ENCODE results near the gene PDCL3. TPM values are rescaled to one million over a fixed set of nuclear protein-coding genes. Genes with fewer than 3 reads are reported as not detected.

The PDCL3 gene
- total RNA-seq, 1 experiment from 2014 or later: 22.7 TPM

DNA sequence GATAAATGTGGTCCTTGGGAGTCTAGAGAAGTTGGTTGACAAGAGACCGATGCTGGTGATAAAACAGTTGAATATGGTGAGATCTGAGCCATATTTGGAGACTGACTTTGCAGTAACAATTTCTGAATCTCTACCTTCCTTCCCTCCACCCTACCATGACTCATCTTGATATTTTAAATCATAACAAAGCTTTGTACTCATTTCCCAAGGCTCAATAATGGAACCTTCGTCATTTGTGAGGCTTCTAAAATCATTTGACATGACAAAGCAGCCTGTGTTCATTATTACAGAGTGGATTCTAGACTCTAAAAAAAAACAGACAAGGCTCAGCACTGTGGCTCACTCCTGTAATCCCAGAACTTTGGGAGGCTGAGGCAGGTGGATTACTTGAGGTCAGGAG is 38.5 kb upstream of the PDCL3 start:
- ChIA-PET POLR2A (ENCODE audit: unreplicated experiment) (no interaction called here), CTCF (interaction anchor here (0.6 kb wide), 1 partner anchor 14 kb away, joined by 5 read pairs; no protein-coding TSS in a partner anchor)
- BruUV-seq (replicated peaks): no TSS peak
- DNase-seq: no peak
- Histone ChIP-seq H4K20me1 (ENCODE audit: insufficient read depth) (no peaks in the 10 kb centered on the region), H3K9me3 (ENCODE audit: insufficient read depth, low read depth) (no peaks in the 10 kb centered on the region), H3K4me1 (replicated peaks; ENCODE audit: insufficient read depth) (no peaks in the 10 kb centered on the region), H3K36me3 (ENCODE audit: low read depth) (no peaks in the 10 kb centered on the region), H3K79me2 (ENCODE audit: low read depth) (no peaks in the 10 kb centered on the region), H3K9me2 (ENCODE audit: insufficient read depth) (no peaks in the 10 kb centered on the region), H3K4me3 (no peak overlapping the region), H2AFZ (no peak overlapping the region), H3K27ac (no peak overlapping the region), H3F3A (ENCODE audit: insufficient read depth, low read depth) (no peaks in the 10 kb centered on the region), H3K4me2 (no peak overlapping the region), H3K27me3 (ENCODE audit: insufficient read depth, low read depth) (peaks cover 76% of the 10 kb centered on the region)
- no peak for TF ChIP-seq EZH2 (IDR thresholded peaks at IDR 0.05; ENCODE audit: low read depth)
- TF ChIP-seq, protein P1, sequence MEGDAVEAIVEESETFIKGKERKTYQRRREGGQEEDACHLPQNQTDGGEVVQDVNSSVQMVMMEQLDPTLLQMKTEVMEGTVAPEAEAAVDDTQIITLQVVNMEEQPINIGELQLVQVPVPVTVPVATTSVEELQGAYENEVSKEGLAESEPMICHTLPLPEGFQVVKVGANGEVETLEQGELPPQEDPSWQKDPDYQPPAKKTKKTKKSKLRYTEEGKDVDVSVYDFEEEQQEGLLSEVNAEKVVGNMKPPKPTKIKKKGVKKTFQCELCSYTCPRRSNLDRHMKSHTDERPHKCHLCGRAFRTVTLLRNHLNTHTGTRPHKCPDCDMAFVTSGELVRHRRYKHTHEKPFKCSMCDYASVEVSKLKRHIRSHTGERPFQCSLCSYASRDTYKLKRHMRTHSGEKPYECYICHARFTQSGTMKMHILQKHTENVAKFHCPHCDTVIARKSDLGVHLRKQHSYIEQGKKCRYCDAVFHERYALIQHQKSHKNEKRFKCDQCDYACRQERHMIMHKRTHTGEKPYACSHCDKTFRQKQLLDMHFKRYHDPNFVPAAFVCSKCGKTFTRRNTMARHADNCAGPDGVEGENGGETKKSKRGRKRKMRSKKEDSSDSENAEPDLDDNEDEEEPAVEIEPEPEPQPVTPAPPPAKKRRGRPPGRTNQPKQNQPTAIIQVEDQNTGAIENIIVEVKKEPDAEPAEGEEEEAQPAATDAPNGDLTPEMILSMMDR (conservative IDR thresholded peaks at IDR 0.05): no peak
- intact Hi-C loops (cut with micrococcal nuclease; ENCODE audit: unreplicated experiment): no loop called here

GRCh38 chr2:100526868-100527267 is 35.9 kb upstream of the PDCL3 start:
- POLR2A ChIA-PET (ENCODE audit: unreplicated experiment): no interaction called here
- CTCF ChIA-PET: no interaction called here
- no TSS peak for BruUV-seq (replicated peaks)
- intact Hi-C loops (cut with micrococcal nuclease; ENCODE audit: unreplicated experiment): no loop called here
- Histone ChIP-seq H3K27ac (no peak overlapping the region), H2AFZ (no peak overlapping the region), H3K4me3 (no peak overlapping the region), H3K4me2 (no peak overlapping the region), H3K4me1 (replicated peaks; ENCODE audit: insufficient read depth) (no peaks in the 10 kb centered on the region), H3K36me3 (ENCODE audit: low read depth) (no peaks in the 10 kb centered on the region), H3K9me3 (ENCODE audit: insufficient read depth, low read depth) (no peaks in the 10 kb centered on the region), H3K9me2 (ENCODE audit: insufficient read depth) (no peaks in the 10 kb centered on the region), H3F3A (ENCODE audit: insufficient read depth, low read depth) (no peaks in the 10 kb centered on the region), H3K79me2 (ENCODE audit: low read depth) (no peaks in the 10 kb centered on the region), H4K20me1 (ENCODE audit: insufficient read depth) (no peaks in the 10 kb centered on the region), H3K27me3 (ENCODE audit: insufficient read depth, low read depth) (peaks cover 78% of the 10 kb centered on the region)
- TF ChIP-seq, protein P1 (conservative IDR thresholded peaks at IDR 0.05): no peak
- TF ChIP-seq EZH2 (IDR thresholded peaks at IDR 0.05; ENCODE audit: low read depth): no peak
- no peak for DNase-seq

- no TSS peak for BruUV-seq (replicated peaks)
- H4K20me1 ChIP-seq (ENCODE audit: insufficient read depth): no peaks in the 10 kb centered on the region
- POLR2A ChIA-PET (ENCODE audit: unreplicated experiment): no interaction called here
These were observed 35.3 kb upstream of the PDCL3 start for GRCh38 chr2:100527440-100528015.

More at GRCh38 chr2:100527440-100528015, 35.3 kb upstream of the PDCL3 start:
- Histone ChIP-seq H3K4me2 (no peak overlapping the region), H3K36me3 (ENCODE audit: low read depth) (no peaks in the 10 kb centered on the region), H3K9me2 (ENCODE audit: insufficient read depth) (no peaks in the 10 kb centered on the region), H3K4me1 (replicated peaks; ENCODE audit: insufficient read depth) (no peaks in the 10 kb centered on the region), H3F3A (ENCODE audit: insufficient read depth, low read depth) (no peaks in the 10 kb centered on the region), H3K4me3 (no peak overlapping the region), H2AFZ (no peak overlapping the region), H3K27me3 (ENCODE audit: insufficient read depth, low read depth) (peaks cover 76% of the 10 kb centered on the region), H3K27ac (no peak overlapping the region), H3K9me3 (ENCODE audit: insufficient read depth, low read depth) (no peaks in the 10 kb centered on the region), H3K79me2 (ENCODE audit: low read depth) (no peaks in the 10 kb centered on the region)
- intact Hi-C loops (cut with micrococcal nuclease; ENCODE audit: unreplicated experiment): no loop called here
- DNase-seq: no peak
- TF ChIP-seq EZH2 (IDR thresholded peaks at IDR 0.05; ENCODE audit: low read depth): no peak
- TF ChIP-seq, protein P1 (conservative IDR thresholded peaks at IDR 0.05): no peak
- CTCF ChIA-PET: no interaction called here
